Measurements from ENCODE around the gene ZNF793. TPM values are rescaled to one million over a fixed set of nuclear protein-coding genes. Genes with fewer than 3 reads are reported as not detected.

The ZNF793 gene
- total and polyA plus RNA-seq, 7 donors = 1.2 to 6.1 (median 3.0) TPM

GRCh38 chr19:37583340-37583739, 76.6 kb downstream of the ZNF793 start:
- Histone ChIP-seq H3K4me3 (no peak overlapping the region), H3K27me3 (no peaks in the 10 kb centered on the region), H3K27ac (no peak overlapping the region), H3K9me3 (peaks cover 12 to 56% (median 31%) of the 10 kb centered on the region in 4 donors), H3K36me3 (peaks cover 30 to 72% (median 44%) of the 10 kb centered on the region in 4 donors), H3K4me1 (no peaks in the 10 kb centered on the region)
- 77 to 89% methylated on average over 2 of the region's 2 CpGs for WGBS, 2 donors
- TF ChIP-seq EP300 (IDR thresholded peaks at IDR 0.05) = no peak
- TF ChIP-seq POLR2A (IDR thresholded peaks at IDR 0.05) = no peak
- TF ChIP-seq POLR2AphosphoS5 (IDR thresholded peaks at IDR 0.05) = no peak
- TF ChIP-seq, protein P1, sequence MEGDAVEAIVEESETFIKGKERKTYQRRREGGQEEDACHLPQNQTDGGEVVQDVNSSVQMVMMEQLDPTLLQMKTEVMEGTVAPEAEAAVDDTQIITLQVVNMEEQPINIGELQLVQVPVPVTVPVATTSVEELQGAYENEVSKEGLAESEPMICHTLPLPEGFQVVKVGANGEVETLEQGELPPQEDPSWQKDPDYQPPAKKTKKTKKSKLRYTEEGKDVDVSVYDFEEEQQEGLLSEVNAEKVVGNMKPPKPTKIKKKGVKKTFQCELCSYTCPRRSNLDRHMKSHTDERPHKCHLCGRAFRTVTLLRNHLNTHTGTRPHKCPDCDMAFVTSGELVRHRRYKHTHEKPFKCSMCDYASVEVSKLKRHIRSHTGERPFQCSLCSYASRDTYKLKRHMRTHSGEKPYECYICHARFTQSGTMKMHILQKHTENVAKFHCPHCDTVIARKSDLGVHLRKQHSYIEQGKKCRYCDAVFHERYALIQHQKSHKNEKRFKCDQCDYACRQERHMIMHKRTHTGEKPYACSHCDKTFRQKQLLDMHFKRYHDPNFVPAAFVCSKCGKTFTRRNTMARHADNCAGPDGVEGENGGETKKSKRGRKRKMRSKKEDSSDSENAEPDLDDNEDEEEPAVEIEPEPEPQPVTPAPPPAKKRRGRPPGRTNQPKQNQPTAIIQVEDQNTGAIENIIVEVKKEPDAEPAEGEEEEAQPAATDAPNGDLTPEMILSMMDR (IDR thresholded peaks at IDR 0.05) = no peak
- intact Hi-C loops (cut with DNase I) = no loop called here
- DNase-seq = no peak

Other genes with a start within 250 kb of the ZNF793 start
- gene ZNF527, start 135.8 kb upstream of the ZNF793 start, total RNA-seq = 10 to 100 TPM in 2 of 4 donors, 1 to 10 TPM in 2; 6.1 to 13.8 (median 9.7) TPM
- gene ZNF527, start 135.8 kb upstream of the ZNF793 start, polyA plus RNA-seq = 1 to 10 TPM; 1.6 to 3.1 (median 1.8) TPM
- gene ZNF569, start 39.5 kb upstream of the ZNF793 start, total RNA-seq = 10 to 100 TPM in 1 of 4 donors, 1 to 10 TPM in 3; 4.7 to 10.7 (median 5.9) TPM
- 1 to 10 TPM in 1 of 3 donors, under 1 TPM in 2; 0.46 to 1.5 (median 0.60) TPM for gene ZNF569, start 39.5 kb upstream of the ZNF793 start, polyA plus RNA-seq
- 1 to 10 TPM; 8.1 to 8.7 (median 8.4) TPM for gene ZNF570, start 37.6 kb upstream of the ZNF793 start, total RNA-seq
- 1 to 10 TPM; 1.8 to 2.0 (median 1.8) TPM for gene ZNF570, start 37.6 kb upstream of the ZNF793 start, polyA plus RNA-seq
- gene ZNF571, start 87.9 kb downstream of the ZNF793 start, total RNA-seq = 10 to 100 TPM in 1 of 4 donors, 1 to 10 TPM in 3; 3.1 to 11.4 (median 5.2) TPM
- gene ZNF571, start 87.9 kb downstream of the ZNF793 start, polyA plus RNA-seq = 1 to 10 TPM; 1.2 to 2.1 (median 1.6) TPM
- 1 to 10 TPM; 6.4 to 8.0 (median 7.1) TPM for gene ZNF540, start 87.9 kb downstream of the ZNF793 start, total RNA-seq
- 1 to 10 TPM in 1 of 3 donors, under 1 TPM in 1, not detected in 1; 0.60 to 2.1 TPM for gene ZNF540, start 87.9 kb downstream of the ZNF793 start, polyA plus RNA-seq
- gene ZFP30, start 148.5 kb downstream of the ZNF793 start, total RNA-seq = 10 to 100 TPM in 3 of 4 donors, 1 to 10 TPM in 1; 8.3 to 26.7 (median 21.9) TPM
- 1 to 10 TPM; 2.1 to 3.5 (median 2.4) TPM for gene ZFP30, start 148.5 kb downstream of the ZNF793 start, polyA plus RNA-seq
- 1 to 10 TPM; 3.7 to 7.2 (median 4.8) TPM for gene ZNF607, start 212.8 kb downstream of the ZNF793 start, total RNA-seq
- 1 to 10 TPM in 1 of 3 donors, under 1 TPM in 2; 0.60 to 2.6 (median 0.92) TPM for gene ZNF607, start 212.8 kb downstream of the ZNF793 start, polyA plus RNA-seq

Measured in sigmoid colon (tissue), 7 donors.